AG20443 (cell line): ENCODE data around the gene SIRPA.

ENCODE experiments used
- DNase-seq: peaks from one replicate; pipeline ENCODE4 v3.0.0; 2012; ENCODE audit warnings: low spot score, mixed read lengths

The SIRPA gene

GRCh38 chr20:1888796-1889463 lies 6.3 kb upstream of the SIRPA start:
- DNase-seq: no peak

- DNase-seq: no peak
Measured at GRCh38 chr20:1890469-1891262, 4.5 kb upstream of the SIRPA start.

- no peak for DNase-seq
Measured at GRCh38 chr20:1891263-1892118, 3.7 kb upstream of the SIRPA start.

- no peak for DNase-seq
Measured at GRCh38 chr20:1892119-1892385, 3.2 kb upstream of the SIRPA start.

GRCh38 chr20:1893721-1894470 lies 1.3 kb upstream of the SIRPA start:
- no peak for DNase-seq

GRCh38 chr20:1894471-1894950 lies 696 bp upstream of the SIRPA start:
- DNase-seq: peak; percentile 89

- peak; percentile 48 for DNase-seq
Measured at GRCh38 chr20:1895674-1896483, 672 bp downstream of the SIRPA start.

GRCh38 chr20:1896484-1897258 lies 1.5 kb downstream of the SIRPA start:
- no peak for DNase-seq

- DNase-seq: no peak
Measured at GRCh38 chr20:1897541-1897940, 2.3 kb downstream of the SIRPA start.

GRCh38 chr20:1897965-1898464 lies 2.8 kb downstream of the SIRPA start:
- DNase-seq: no peak

GRCh38 chr20:1898482-1899240 lies 3.5 kb downstream of the SIRPA start:
- no peak for DNase-seq

GRCh38 chr20:1899241-1899525 lies 4.0 kb downstream of the SIRPA start:
- DNase-seq: no peak

- DNase-seq: peak; percentile 72
Measured at GRCh38 chr20:1900321-1900801, 5.2 kb downstream of the SIRPA start.

- no peak for DNase-seq
Measured at GRCh38 chr20:1901704-1902103, 6.5 kb downstream of the SIRPA start.

- DNase-seq: no peak
Measured at GRCh38 chr20:1902188-1902587, 7.0 kb downstream of the SIRPA start.

- DNase-seq: no peak
Measured at GRCh38 chr20:1904135-1904534, 8.9 kb downstream of the SIRPA start.

GRCh38 chr20:1905009-1905408 lies 9.8 kb downstream of the SIRPA start:
- no peak for DNase-seq

GRCh38 chr20:1905693-1906092 lies 10.5 kb downstream of the SIRPA start:
- no peak for DNase-seq

GRCh38 chr20:1906361-1907051 lies 11.3 kb downstream of the SIRPA start:
- no peak for DNase-seq
